Measurements from ENCODE around the gene KIF23. TPM values are rescaled to one million over a fixed set of nuclear protein-coding genes. Genes with fewer than 3 reads are reported as not detected.
A peak's percentile ranks its signal among the peaks of the same experiment; 100 is the strongest.

KIF23 gene
- total RNA-seq, 1 donor from 2014 or later = 1.3 TPM

- Histone ChIP-seq H3K4me1 (no peaks in the 10 kb centered on the region), H3K36me3 (no peaks in the 10 kb centered on the region), H3K9me3 (no peaks in the 10 kb centered on the region), H3K27ac (no peak overlapping the region), H3K4me3 (no peak overlapping the region), H3K27me3 (ENCODE audit: low read depth) (no peaks in the 10 kb centered on the region)
- intact Hi-C loops (cut with DNase I) = no loop called here
- DNase-seq (no peak), ATAC-seq (no peak)
- no peak for TF ChIP-seq CTCF (IDR thresholded peaks at IDR 0.05)
Observed at GRCh38 chr15:69486481-69487110, 72.4 kb downstream of the KIF23 start.

- Histone ChIP-seq H3K4me1 (no peaks in the 10 kb centered on the region), H3K4me3 (no peak overlapping the region), H3K27me3 (ENCODE audit: low read depth) (no peaks in the 10 kb centered on the region), H3K9me3 (no peaks in the 10 kb centered on the region), H3K27ac (peak overlapping the region; percentile 6), H3K36me3 (no peaks in the 10 kb centered on the region)
- TF ChIP-seq CTCF (IDR thresholded peaks at IDR 0.05) = no peak
- intact Hi-C loops (cut with DNase I) = no loop called here
- DNase-seq (no peak), ATAC-seq (no peak)
Observed at GRCh38 chr15:69489073-69489571, 75.0 kb downstream of the KIF23 start.

GRCh38 chr15:69490356-69491037 is 76.3 kb downstream of the KIF23 start:
- no peaks in the 10 kb centered on the region for H3K4me1 ChIP-seq
- no peaks in the 10 kb centered on the region for H3K36me3 ChIP-seq
- H3K27me3 ChIP-seq (ENCODE audit: low read depth) = no peaks in the 10 kb centered on the region
- no peak overlapping the region for H3K27ac ChIP-seq
- DNase-seq = no peak
- TF ChIP-seq CTCF (IDR thresholded peaks at IDR 0.05) = no peak
- H3K4me3 ChIP-seq = no peak overlapping the region
- intact Hi-C loops (cut with DNase I) = no loop called here
- peak in 1 of 2 donors; percentile 29 for ATAC-seq
- no peaks in the 10 kb centered on the region for H3K9me3 ChIP-seq

- no peak for DNase-seq
- no peaks in the 10 kb centered on the region for H3K36me3 ChIP-seq
- intact Hi-C loops (cut with DNase I) = no loop called here
Observed at GRCh38 chr15:69491038-69491505, 76.9 kb downstream of the KIF23 start.

GRCh38 chr15:69493406-69493805 is 79.3 kb downstream of the KIF23 start:
- TF ChIP-seq CTCF (IDR thresholded peaks at IDR 0.05) = no peak
- H3K9me3 ChIP-seq = no peaks in the 10 kb centered on the region
- intact Hi-C loops (cut with DNase I) = no loop called here
- H3K27me3 ChIP-seq (ENCODE audit: low read depth) = no peaks in the 10 kb centered on the region
- no peak overlapping the region for H3K4me3 ChIP-seq
- ATAC-seq (no peak), DNase-seq (no peak)
- H3K36me3 ChIP-seq = no peaks in the 10 kb centered on the region
- no peaks in the 10 kb centered on the region for H3K4me1 ChIP-seq
- no peak overlapping the region for H3K27ac ChIP-seq

More at GRCh38 chr15:69491038-69491505, 76.9 kb downstream of the KIF23 start:
- Histone ChIP-seq H3K4me3 (no peak overlapping the region), H3K27ac (no peak overlapping the region), H3K4me1 (no peaks in the 10 kb centered on the region), H3K9me3 (no peaks in the 10 kb centered on the region), H3K27me3 (ENCODE audit: low read depth) (no peaks in the 10 kb centered on the region)
- TF ChIP-seq CTCF (IDR thresholded peaks at IDR 0.05) = no peak
- peak; percentile 14 to 62 for ATAC-seq

Measured in lower lobe of right lung (tissue), 2 donors.